RCC 7860 (cell line): ENCODE results near the gene COL6A3.

ENCODE experiments used
- DNase-seq: peaks from one replicate; pipeline ENCODE4 v3.0.0-alpha.2; 2015; ENCODE audit warnings: low spot score
- FAIRE-seq: peaks from 2 replicates; lab custom pipeline; 2012; peaks lifted over from hg19 to GRCh38; lab: Jason Lieb, UNC

The COL6A3 gene

GRCh38 chr2:237301595-237301994, 112.4 kb downstream of the COL6A3 start:
- FAIRE-seq (no peak), DNase-seq (no peak)

GRCh38 chr2:237300739-237301138, 113.2 kb downstream of the COL6A3 start:
- FAIRE-seq (no peak), DNase-seq (no peak)

- DNase-seq: peak; percentile 98
These were observed 114.1 kb downstream of the COL6A3 start for GRCh38 chr2:237299906-237300305.

GRCh38 chr2:237298151-237299118, 115.5 kb downstream of the COL6A3 start:
- DNase-seq: peak; percentile 92
- FAIRE-seq: peak; percentile 91

More at GRCh38 chr2:237299906-237300305, 114.1 kb downstream of the COL6A3 start:
- FAIRE-seq: peak; percentile 98

GRCh38 chr2:237297421-237298150, 116.4 kb downstream of the COL6A3 start:
- FAIRE-seq: no peak
- DNase-seq: no peak

GRCh38 chr2:237296756-237297155, 117.2 kb downstream of the COL6A3 start:
- DNase-seq: no peak
- FAIRE-seq: no peak

- DNase-seq (no peak), FAIRE-seq (no peak)
These were observed 118.0 kb downstream of the COL6A3 start for GRCh38 chr2:237295889-237296480.

- no peak for FAIRE-seq
These were observed 119.5 kb downstream of the COL6A3 start for GRCh38 chr2:237294460-237294859.

GRCh38 chr2:237293978-237294377, 120.0 kb downstream of the COL6A3 start:
- no peak for DNase-seq
- FAIRE-seq: no peak

More at GRCh38 chr2:237294460-237294859, 119.5 kb downstream of the COL6A3 start:
- no peak for DNase-seq

GRCh38 chr2:237291138-237291792, 122.7 kb downstream of the COL6A3 start:
- peak; percentile 92 for FAIRE-seq

GRCh38 chr2:237290261-237290660, 123.7 kb downstream of the COL6A3 start:
- DNase-seq (no peak), FAIRE-seq (no peak)

More at GRCh38 chr2:237291138-237291792, 122.7 kb downstream of the COL6A3 start:
- peak; percentile 91 for DNase-seq

GRCh38 chr2:237289139-237289538, 124.8 kb downstream of the COL6A3 start:
- FAIRE-seq (no peak), DNase-seq (no peak)

- FAIRE-seq (no peak), DNase-seq (no peak)
These were observed 126.1 kb downstream of the COL6A3 start for GRCh38 chr2:237287872-237288271.

- FAIRE-seq (peak; percentile 77), DNase-seq (peak; percentile 37)
These were observed 130.6 kb downstream of the COL6A3 start for GRCh38 chr2:237283131-237283928.

GRCh38 chr2:237282568-237283128, 131.3 kb downstream of the COL6A3 start:
- no peak for FAIRE-seq
- no peak for DNase-seq

GRCh38 chr2:237281836-237282306, 132.1 kb downstream of the COL6A3 start:
- DNase-seq: peak; percentile 80
- FAIRE-seq: peak; percentile 94

- no peak for FAIRE-seq
- no peak for DNase-seq
These were observed 133.0 kb downstream of the COL6A3 start for GRCh38 chr2:237280939-237281338.

GRCh38 chr2:237280229-237280628, 133.7 kb downstream of the COL6A3 start:
- FAIRE-seq (peak; percentile 90), DNase-seq (peak; percentile 84)

GRCh38 chr2:237279012-237279768, 134.8 kb downstream of the COL6A3 start:
- FAIRE-seq: no peak
- no peak for DNase-seq
